GM12864 (cell line): ENCODE data around the gene MCM9.

Experiments used
- DNase-seq: peaks from one replicate; pipeline ENCODE4 v3.0.0-alpha.2; 2011; ENCODE audit warnings: low read depth
- H3K4me3 ChIP-seq: 2 replicates; pipeline ENCODE4 v1.5.1; 2011; ENCODE audit warnings: mild to moderate bottlenecking, low read depth, low read length, control low read depth
- CTCF ChIP-seq: IDR thresholded peaks from 2 replicates; pipeline ENCODE4 v1.5.1; 2011; ENCODE audit warnings: low read depth, mild to moderate bottlenecking, moderate library complexity, low read length, control low read depth, inconsistent platforms; ENCODE audit errors: missing control alignments

MCM9 gene

DNA sequence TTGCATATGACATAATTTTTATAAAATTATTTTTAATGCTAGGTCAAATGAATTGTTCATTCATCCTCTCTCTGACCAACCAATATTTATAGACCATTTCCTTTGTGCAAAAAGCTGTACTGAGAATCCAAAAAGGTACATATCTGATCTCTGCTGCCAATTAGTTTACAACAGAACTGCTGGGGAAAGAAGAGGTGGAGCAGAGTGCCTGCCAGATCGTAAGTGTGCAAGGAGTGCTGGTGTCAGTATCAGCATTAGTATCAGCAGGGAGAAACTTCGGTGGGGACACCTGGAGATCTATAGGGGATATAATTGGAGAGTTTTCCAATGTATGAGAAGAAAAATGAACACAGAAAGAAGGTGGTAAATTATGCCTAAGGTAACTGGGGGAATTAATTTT, 104.3 kb downstream of the MCM9 start:
- DNase-seq: no peak
- no peak overlapping the region for H3K4me3 ChIP-seq
- TF ChIP-seq CTCF: no peak

- no peak for TF ChIP-seq CTCF
- DNase-seq: no peak
- H3K4me3 ChIP-seq: no peak overlapping the region
Measured at GRCh38 chr6:118829817-118830478, 105.0 kb downstream of the MCM9 start.

GRCh38 chr6:118826096-118826495, 108.9 kb downstream of the MCM9 start:
- no peak overlapping the region for H3K4me3 ChIP-seq
- no peak for TF ChIP-seq CTCF
- no peak for DNase-seq

- no peak overlapping the region for H3K4me3 ChIP-seq
- TF ChIP-seq CTCF: no peak
- no peak for DNase-seq
Measured at GRCh38 chr6:118825661-118826060, 109.3 kb downstream of the MCM9 start.

DNA sequence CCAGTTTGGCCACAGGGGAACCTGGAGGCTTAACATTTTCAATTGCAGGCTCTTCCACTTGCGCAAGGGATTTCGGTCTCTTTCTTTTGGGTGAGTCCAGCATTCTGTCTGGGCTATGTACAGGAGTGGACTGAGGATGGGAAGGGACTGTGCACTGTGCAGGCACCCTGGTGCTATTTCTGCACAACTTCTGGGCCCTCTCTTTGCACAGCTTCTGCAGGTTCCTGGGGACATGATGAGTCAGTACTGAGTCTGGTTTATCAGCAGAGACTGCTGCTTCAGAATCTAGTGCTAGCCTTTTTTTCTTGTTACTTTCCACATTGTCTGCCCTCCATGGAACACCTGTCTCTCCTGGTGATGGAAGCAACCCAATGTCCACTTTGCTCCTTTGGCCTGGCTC, 119.5 kb downstream of the MCM9 start:
- TF ChIP-seq CTCF: no peak
- no peak for DNase-seq
- no peak overlapping the region for H3K4me3 ChIP-seq

- no peak for TF ChIP-seq CTCF
- no peak for DNase-seq
- H3K4me3 ChIP-seq: no peak overlapping the region
Measured at GRCh38 chr6:118813775-118814174, 121.2 kb downstream of the MCM9 start.

GRCh38 chr6:118812970-118813369, 122.0 kb downstream of the MCM9 start:
- DNase-seq: no peak
- no peak overlapping the region for H3K4me3 ChIP-seq
- no peak for TF ChIP-seq CTCF
